Right lobe of liver (tissue), 4 donors: Measurements from ENCODE around the gene IRAK1.

ENCODE experiments used
- CTCF ChIP-seq, 4 donors: fragments of 200-600 bp in 3 of 4; fragments of 450-650 bp in 1 of 4; IDR thresholded peaks; one replicate each; pipeline versions ENCODE4 v1.5.1 to v1.8.0; 2016 to 2022; ENCODE audit warnings: antibody characterized with exemption in 4 of 4, mild to moderate bottlenecking in 2 of 4
- POLR2A ChIP-seq: fragments of 450-650 bp; IDR thresholded peaks from one replicate; pipeline ENCODE4 v1.6.1; 2017; ENCODE audit warnings: antibody characterized with exemption, mild to moderate bottlenecking
- donor health status: DM: no; HTN: no; CAD: no.
- donor health status: DM: no; HTN: no; CAD: no.
- donor health status: DM: no; HTN: yes; CAD: no.

GRCh38 chrX:153981231-153981630 is 38.5 kb downstream of the IRAK1 start:
- no peak for TF ChIP-seq CTCF (IDR thresholded peaks at IDR 0.05)
- TF ChIP-seq POLR2A = no peak
